K562 (cell line): Measurements from ENCODE around the gene LBH. TPM values are rescaled to one million over a fixed set of nuclear protein-coding genes. Genes with fewer than 3 reads are reported as not detected.

ENCODE experiments used
- ATAC-seq: fragments of 200-7000 bp; cut with Tn5 transposase; 3 replicates; pipeline ENCODE4 v1.9.1; 2020; ENCODE audit warnings: moderate library complexity
- BruUV-seq: library from RNA; stranded (reverse); fragments of 400-500 nt; replicated peaks from 2 replicates; lab custom pipeline; 2021; lab: Mats Ljungman, UMichigan
- CTCF ChIA-PET: fragments of 300-600 bp; formaldehyde crosslinking; extraction: SDS; loops from one replicate; lab custom pipeline; 2021; ENCODE audit warnings: low intra/inter-chr PET ratio; lab: Yijun Ruan, JAX
- POLR2A ChIA-PET: fragments of 300-600, 350-650 bp; sonication (Branson Sonifier 250); formaldehyde crosslinking; extraction: SDS; loops from one replicate; lab custom pipeline; 2021; ENCODE audit warnings: antibody characterized with exemption, inconsistent platforms; lab: Yijun Ruan, JAX
- DNase-seq, 4 experiments: peaks; one replicate each; pipeline versions ENCODE4 v3.0.0 to v3.0.0-alpha.2; 2011 to 2018; ENCODE audit warnings: low spot score in 3 of 4, mixed read lengths in 3 of 4; ENCODE audit errors: extremely low read depth in 1 of 4
- FAIRE-seq: peaks from 2 replicates; lab custom pipeline; 2011; peaks lifted over from hg19 to GRCh38; lab: Jason Lieb, UNC
- H2AFZ ChIP-seq: 2 replicates; pipeline ENCODE4 v1.6.0; 2011; ENCODE audit warnings: low read depth, low read length, control low read depth, inconsistent platforms
- H3K27ac ChIP-seq: fragments of 200-600 bp; 3 replicates; pipeline ENCODE4 v1.8.0; 2011; ENCODE audit warnings: low read depth, mild to moderate bottlenecking, control low read depth, inconsistent platforms, low read length, moderate library complexity, mixed read lengths; ENCODE audit errors: extremely low read depth
- H3K27me3 ChIP-seq, 2 experiments: fragments of 300-600 bp in 1 of 2; 2 replicates in 1 of 2; 3 replicates in 1 of 2; pipeline versions ENCODE4 v1.6.0 to v1.8.0; 2011; ENCODE audit warnings: inconsistent platforms in 2 of 2, low read length in 2 of 2, mild to moderate bottlenecking in 1 of 2, mixed read lengths in 1 of 2, moderate library complexity in 1 of 2; ENCODE audit not compliant: control insufficient read depth in 2 of 2, insufficient read depth in 2 of 2
- H3K36me3 ChIP-seq: fragments of 300-600 bp; 3 replicates; pipeline ENCODE4 v1.8.0; 2011; ENCODE audit warnings: mild to moderate bottlenecking, low read length, inconsistent platforms; ENCODE audit not compliant: control insufficient read depth, insufficient read depth
- H3K4me1 ChIP-seq, 2 experiments: fragments of 200-600 bp in 1 of 2; replicated peaks in 1 of 2; 2 replicates in 1 of 2; 3 replicates in 1 of 2; pipeline versions ENCODE4 v1.5.1 to v1.8.0; 2011; ENCODE audit warnings: inconsistent platforms in 2 of 2, low read length in 2 of 2, mild to moderate bottlenecking in 1 of 2, mixed read lengths in 1 of 2, moderate library complexity in 1 of 2; ENCODE audit not compliant: control insufficient read depth in 2 of 2, insufficient read depth in 2 of 2
- H3K4me2 ChIP-seq: 2 replicates; pipeline ENCODE4 v1.6.1; 2011; ENCODE audit warnings: low read length, control low read depth, inconsistent platforms, mixed read lengths; ENCODE audit not compliant: insufficient read depth
- H3K4me3 ChIP-seq: fragments of 200-600 bp; sonication (generic), shearing (Covaris generic); 2 replicates; pipeline ENCODE4 v1.5.1; 2016; ENCODE audit warnings: control low read depth, inconsistent platforms
- H3K79me2 ChIP-seq: fragments of 200-600 bp; 3 replicates; pipeline ENCODE4 v1.8.0; 2011; ENCODE audit warnings: low read length, inconsistent platforms; ENCODE audit not compliant: control insufficient read depth, insufficient read depth
- H3K9ac ChIP-seq, 2 experiments: 2 replicates each; pipeline versions ENCODE4 v1.6.0 to v1.6.1; 2011; ENCODE audit warnings: low read depth in 2 of 2, low read length in 2 of 2, control low read depth in 1 of 2, inconsistent platforms in 1 of 2, mild to moderate bottlenecking in 1 of 2, mixed read lengths in 1 of 2; ENCODE audit not compliant: insufficient read depth in 1 of 2
- H3K9me1 ChIP-seq: one replicate; pipeline ENCODE4 v1.6.0; 2011; ENCODE audit warnings: inconsistent platforms, mild to moderate bottlenecking, low read length, moderate library complexity; ENCODE audit not compliant: control insufficient read depth, insufficient read depth
- H3K9me3 ChIP-seq: replicated peaks from 2 replicates; pipeline ENCODE4 v1.5.1; 2011; ENCODE audit warnings: low read depth, low read length, inconsistent platforms; ENCODE audit not compliant: control insufficient read depth, insufficient read depth
- H4K20me1 ChIP-seq: replicated peaks from 2 replicates; pipeline ENCODE4 v1.6.1; 2011; ENCODE audit warnings: low read length, inconsistent platforms, mixed read lengths; ENCODE audit not compliant: control insufficient read depth, insufficient read depth
- BRF1 ChIP-seq: IDR thresholded peaks from 3 replicates; pipeline ENCODE4 v1.6.1; 2011; ENCODE audit warnings: borderline replicate concordance, mild to moderate bottlenecking; ENCODE audit not compliant: insufficient read length; ENCODE audit errors: extremely low read depth
- CEBPG ChIP-seq, 3 experiments: fragments of 200-800 bp in 1 of 3; sonication (Bioruptor generic) in 1 of 3; sonication (generic) in 1 of 3; formaldehyde crosslinking in 1 of 3; IDR thresholded peaks in 2 of 3; conservative IDR thresholded peaks in 1 of 3; 2 replicates each; pipeline versions ENCODE4 v1.6.1 to v1.8.0; 2016 to 2022; ENCODE audit warnings: missing compliant biosample characterization in 2 of 3, missing genetic modification characterization in 2 of 3, mild to moderate bottlenecking in 1 of 3, missing genetic modification reagents in 1 of 3
- PKNOX1 ChIP-seq: fragments of 450-650 bp; IDR thresholded peaks from 2 replicates; pipeline ENCODE4 v1.6.1; 2016
- ZNF695 ChIP-seq: fragments of 450-650 bp; formaldehyde crosslinking; IDR thresholded peaks from 2 replicates; pipeline ENCODE4 v1.4.0; 2020; ENCODE audit warnings: mild to moderate bottlenecking, moderate library complexity
- WGBS: fragments of 100-300 bp; shearing (Covaris generic); methylation state at CpG from one replicate; pipeline ENCODE4 v1.1.6; 2016; ENCODE audit warnings: low coverage, mixed read lengths; ENCODE audit not compliant: insufficient coverage; ENCODE audit errors: missing lambda C conversion rate; 5-methylcytosine and 5-hydroxymethylcytosine counted together
- in situ Hi-C: fragments of 300-500 bp; cut with MboI; formaldehyde crosslinking; loops from 4 replicates; pipeline ENCODE4 v1.15.0; 2018; ENCODE audit warnings: inconsistent platforms, mixed read lengths
- intact Hi-C: fragments of 100-400 bp; cut with micrococcal nuclease; formaldehyde crosslinking; loops from 2 replicates; pipeline ENCODE4 v1.14.2; 2022
- polyA plus RNA-seq, 8 experiments: library from polyadenylated mRNA; depleted of rRNA in 4 of 8; stranded (reverse) in 5 of 8; unstranded in 3 of 8; fragments of >200 nt; fragmentation: Nextera tagmentation in 2 of 8; fragmentation: Illumina TruSeq in 1 of 8; extraction: Ambion mirVana in 2 of 8; extraction: Trizol in 1 of 8; gene quantifications; 2 replicates each; pipeline versions ENCODE4 v1.2.1 to v1.2.3, GENCODE V29; 2011 to 2014; ENCODE audit warnings: inconsistent platforms in 1 of 8, missing spikeins in 1 of 8
- total RNA-seq, 7 experiments: library from RNA; depleted of rRNA in 6 of 7; stranded (reverse); fragments of >200 nt in 6 of 7; fragmentation: Illumina TruSeq in 2 of 7; extraction: Trizol in 2 of 7; gene quantifications; 2 replicates each; pipeline versions ENCODE4 v1.2.1 to v1.2.3, GENCODE V29; 2011 to 2021; ENCODE audit warnings: low replicate concordance in 1 of 7

The LBH gene
- total and polyA plus RNA-seq, 9 of the 15 experiments (the other 6 are each of a cell fraction or from before 2014, with no cell fraction given) = 3.1 to 13.4 (median 7.4) TPM

GRCh38 chr2:30226144-30227032 lies 4.9 kb upstream of the LBH start:
- ATAC-seq = no peak
- Histone ChIP-seq H3K27me3 (no peaks in the 10 kb centered on the region; a peak in 1 of 5 replicates), H3K9me3 (no peaks in the 10 kb centered on the region), H3K79me2 (no peaks in the 10 kb centered on the region), H3K4me2 (no peak overlapping the region), H3K4me3 (no peak overlapping the region), H4K20me1 (no peaks in the 10 kb centered on the region), H3K27ac (no peak overlapping the region), H3K36me3 (no peaks in the 10 kb centered on the region), H3K4me1 (peaks cover 10 to 15% of the 10 kb centered on the region in 2 experiments; a peak in 4 of 5 replicates), H3K9ac (no peak overlapping the region), H2AFZ (peak overlapping the region; percentile 15; the same call in 1 of the 2 replicates), H3K9me1 (no peaks in the 10 kb centered on the region)
- no peak for FAIRE-seq
- in situ Hi-C loops = no loop called here
- DNase-seq = no peak
- CTCF ChIA-PET = no interaction called here
- POLR2A ChIA-PET = interaction anchor here (0.6 to 1.2 kb wide), 2 partner anchors 20 to 438 kb away, joined by 3 read pairs; no protein-coding TSS in a partner anchor
- 47% methylated on average over 10 of the region's 10 CpGs for WGBS
- no TSS peak for BruUV-seq
- TF ChIP-seq ZNF695 (CRISPR knock-in tag) = no peak
- 0 out of 2 replicates have a peak, but pooled peaks have one; percentile 17 for TF ChIP-seq PKNOX1
- no peak for TF ChIP-seq CEBPG (CRISPR knock-in tag; IDR thresholded peaks at IDR 0.05)
- TF ChIP-seq CEBPG (tag; conservative IDR thresholded peaks at IDR 0.05 in 1 of 2, IDR thresholded peaks at IDR 0.05 in 1 of 2) = no peak
- no peak for TF ChIP-seq BRF1
- intact Hi-C loops = no loop called here
